ENCODE data around the gene SLC7A9. TPM values are rescaled to one million over a fixed set of nuclear protein-coding genes. Genes with fewer than 3 reads are reported as not detected.

Gene SLC7A9
- total and polyA plus RNA-seq, 2 experiments from 2014 or later, result 0.19 TPM; not detected in 1

DNA sequence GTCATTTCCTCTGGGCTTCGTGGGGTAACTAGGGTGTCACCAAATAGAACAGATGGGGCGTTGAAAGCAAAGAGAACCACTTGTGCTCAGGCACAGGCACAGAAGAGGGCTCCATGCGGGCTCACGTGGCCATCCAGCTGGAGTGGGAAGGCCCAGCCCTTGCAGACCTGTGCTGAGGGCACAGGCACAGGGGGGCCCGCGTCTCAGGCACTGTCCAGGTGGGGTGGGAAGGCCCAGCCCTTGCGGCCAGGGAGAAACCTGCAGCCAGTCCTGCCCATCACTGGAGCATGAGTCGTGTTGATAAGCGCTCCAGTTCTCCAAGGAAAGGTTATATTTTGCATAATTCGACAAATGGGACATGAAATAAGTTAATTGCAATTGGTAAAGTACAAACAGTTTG lies 57.5 kb downstream of the SLC7A9 start:
- H3K4me2 ChIP-seq, result no peak overlapping the region
- H3K4me1 Mint-ChIP-seq, result peaks cover 30% of the 10 kb centered on the region
- H4K20me1 ChIP-seq (replicated peaks; ENCODE audit: insufficient read depth), result no peaks in the 10 kb centered on the region
- H3K4me3 Mint-ChIP-seq, result no peak overlapping the region
- H3K4me3 ChIP-seq, result no peak overlapping the region
- H3K36me3 ChIP-seq (ENCODE audit: insufficient read depth), result no peaks in the 10 kb centered on the region
- peaks cover 10% of the 10 kb centered on the region for H3K4me1 ChIP-seq (ENCODE audit: insufficient read depth)
- ATAC-seq, result no peak
- H3K9me2 ChIP-seq (ENCODE audit: insufficient read depth), result no peaks in the 10 kb centered on the region
- no peak overlapping the region for H3K27ac ChIP-seq (ENCODE audit: low read depth)
- H3K27ac Mint-ChIP-seq, result no peak overlapping the region
- no peak overlapping the region for H2AFZ ChIP-seq
- no peaks in the 10 kb centered on the region for H3K79me2 ChIP-seq (replicated peaks; ENCODE audit: insufficient read depth)
- TF ChIP-seq ZNF114 (CRISPR knock-in tag; IDR thresholded peaks at IDR 0.05) (no peak), NANOG (IDR thresholded peaks at IDR 0.05; ENCODE audit: borderline replicate concordance) (no peak), CTCF (conservative IDR thresholded peaks at IDR 0.05; ENCODE audit: low read depth in 2 of 2) (no peak), STAT1 (IDR thresholded peaks at IDR 0.05; ENCODE audit: unreplicated experiment) (no peak), EZH2 (IDR thresholded peaks at IDR 0.05; ENCODE audit: low read depth, unreplicated experiment) (no peak), CREB1 (CRISPR knock-in tag; IDR thresholded peaks at IDR 0.05; ENCODE audit: low read depth) (no peak), JUNB (IDR thresholded peaks at IDR 0.05; ENCODE audit: unreplicated experiment) (no peak), POLR2AphosphoS5 (IDR thresholded peaks at IDR 0.05; ENCODE audit: low read depth) (no peak), ETS1 (IDR thresholded peaks at IDR 0.05) (no peak), ZNF331 (CRISPR knock-in tag; IDR thresholded peaks at IDR 0.05; ENCODE audit: low read depth) (no peak), EZH2phosphoT487 (IDR thresholded peaks at IDR 0.05; ENCODE audit: unreplicated experiment) (no peak)
- TF ChIP-seq, protein P1, sequence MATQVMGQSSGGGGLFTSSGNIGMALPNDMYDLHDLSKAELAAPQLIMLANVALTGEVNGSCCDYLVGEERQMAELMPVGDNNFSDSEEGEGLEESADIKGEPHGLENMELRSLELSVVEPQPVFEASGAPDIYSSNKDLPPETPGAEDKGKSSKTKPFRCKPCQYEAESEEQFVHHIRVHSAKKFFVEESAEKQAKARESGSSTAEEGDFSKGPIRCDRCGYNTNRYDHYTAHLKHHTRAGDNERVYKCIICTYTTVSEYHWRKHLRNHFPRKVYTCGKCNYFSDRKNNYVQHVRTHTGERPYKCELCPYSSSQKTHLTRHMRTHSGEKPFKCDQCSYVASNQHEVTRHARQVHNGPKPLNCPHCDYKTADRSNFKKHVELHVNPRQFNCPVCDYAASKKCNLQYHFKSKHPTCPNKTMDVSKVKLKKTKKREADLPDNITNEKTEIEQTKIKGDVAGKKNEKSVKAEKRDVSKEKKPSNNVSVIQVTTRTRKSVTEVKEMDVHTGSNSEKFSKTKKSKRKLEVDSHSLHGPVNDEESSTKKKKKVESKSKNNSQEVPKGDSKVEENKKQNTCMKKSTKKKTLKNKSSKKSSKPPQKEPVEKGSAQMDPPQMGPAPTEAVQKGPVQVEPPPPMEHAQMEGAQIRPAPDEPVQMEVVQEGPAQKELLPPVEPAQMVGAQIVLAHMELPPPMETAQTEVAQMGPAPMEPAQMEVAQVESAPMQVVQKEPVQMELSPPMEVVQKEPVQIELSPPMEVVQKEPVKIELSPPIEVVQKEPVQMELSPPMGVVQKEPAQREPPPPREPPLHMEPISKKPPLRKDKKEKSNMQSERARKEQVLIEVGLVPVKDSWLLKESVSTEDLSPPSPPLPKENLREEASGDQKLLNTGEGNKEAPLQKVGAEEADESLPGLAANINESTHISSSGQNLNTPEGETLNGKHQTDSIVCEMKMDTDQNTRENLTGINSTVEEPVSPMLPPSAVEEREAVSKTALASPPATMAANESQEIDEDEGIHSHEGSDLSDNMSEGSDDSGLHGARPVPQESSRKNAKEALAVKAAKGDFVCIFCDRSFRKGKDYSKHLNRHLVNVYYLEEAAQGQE (IDR thresholded peaks at IDR 0.05; ENCODE audit: unreplicated experiment), result no peak
- TF ChIP-seq, protein P2, sequence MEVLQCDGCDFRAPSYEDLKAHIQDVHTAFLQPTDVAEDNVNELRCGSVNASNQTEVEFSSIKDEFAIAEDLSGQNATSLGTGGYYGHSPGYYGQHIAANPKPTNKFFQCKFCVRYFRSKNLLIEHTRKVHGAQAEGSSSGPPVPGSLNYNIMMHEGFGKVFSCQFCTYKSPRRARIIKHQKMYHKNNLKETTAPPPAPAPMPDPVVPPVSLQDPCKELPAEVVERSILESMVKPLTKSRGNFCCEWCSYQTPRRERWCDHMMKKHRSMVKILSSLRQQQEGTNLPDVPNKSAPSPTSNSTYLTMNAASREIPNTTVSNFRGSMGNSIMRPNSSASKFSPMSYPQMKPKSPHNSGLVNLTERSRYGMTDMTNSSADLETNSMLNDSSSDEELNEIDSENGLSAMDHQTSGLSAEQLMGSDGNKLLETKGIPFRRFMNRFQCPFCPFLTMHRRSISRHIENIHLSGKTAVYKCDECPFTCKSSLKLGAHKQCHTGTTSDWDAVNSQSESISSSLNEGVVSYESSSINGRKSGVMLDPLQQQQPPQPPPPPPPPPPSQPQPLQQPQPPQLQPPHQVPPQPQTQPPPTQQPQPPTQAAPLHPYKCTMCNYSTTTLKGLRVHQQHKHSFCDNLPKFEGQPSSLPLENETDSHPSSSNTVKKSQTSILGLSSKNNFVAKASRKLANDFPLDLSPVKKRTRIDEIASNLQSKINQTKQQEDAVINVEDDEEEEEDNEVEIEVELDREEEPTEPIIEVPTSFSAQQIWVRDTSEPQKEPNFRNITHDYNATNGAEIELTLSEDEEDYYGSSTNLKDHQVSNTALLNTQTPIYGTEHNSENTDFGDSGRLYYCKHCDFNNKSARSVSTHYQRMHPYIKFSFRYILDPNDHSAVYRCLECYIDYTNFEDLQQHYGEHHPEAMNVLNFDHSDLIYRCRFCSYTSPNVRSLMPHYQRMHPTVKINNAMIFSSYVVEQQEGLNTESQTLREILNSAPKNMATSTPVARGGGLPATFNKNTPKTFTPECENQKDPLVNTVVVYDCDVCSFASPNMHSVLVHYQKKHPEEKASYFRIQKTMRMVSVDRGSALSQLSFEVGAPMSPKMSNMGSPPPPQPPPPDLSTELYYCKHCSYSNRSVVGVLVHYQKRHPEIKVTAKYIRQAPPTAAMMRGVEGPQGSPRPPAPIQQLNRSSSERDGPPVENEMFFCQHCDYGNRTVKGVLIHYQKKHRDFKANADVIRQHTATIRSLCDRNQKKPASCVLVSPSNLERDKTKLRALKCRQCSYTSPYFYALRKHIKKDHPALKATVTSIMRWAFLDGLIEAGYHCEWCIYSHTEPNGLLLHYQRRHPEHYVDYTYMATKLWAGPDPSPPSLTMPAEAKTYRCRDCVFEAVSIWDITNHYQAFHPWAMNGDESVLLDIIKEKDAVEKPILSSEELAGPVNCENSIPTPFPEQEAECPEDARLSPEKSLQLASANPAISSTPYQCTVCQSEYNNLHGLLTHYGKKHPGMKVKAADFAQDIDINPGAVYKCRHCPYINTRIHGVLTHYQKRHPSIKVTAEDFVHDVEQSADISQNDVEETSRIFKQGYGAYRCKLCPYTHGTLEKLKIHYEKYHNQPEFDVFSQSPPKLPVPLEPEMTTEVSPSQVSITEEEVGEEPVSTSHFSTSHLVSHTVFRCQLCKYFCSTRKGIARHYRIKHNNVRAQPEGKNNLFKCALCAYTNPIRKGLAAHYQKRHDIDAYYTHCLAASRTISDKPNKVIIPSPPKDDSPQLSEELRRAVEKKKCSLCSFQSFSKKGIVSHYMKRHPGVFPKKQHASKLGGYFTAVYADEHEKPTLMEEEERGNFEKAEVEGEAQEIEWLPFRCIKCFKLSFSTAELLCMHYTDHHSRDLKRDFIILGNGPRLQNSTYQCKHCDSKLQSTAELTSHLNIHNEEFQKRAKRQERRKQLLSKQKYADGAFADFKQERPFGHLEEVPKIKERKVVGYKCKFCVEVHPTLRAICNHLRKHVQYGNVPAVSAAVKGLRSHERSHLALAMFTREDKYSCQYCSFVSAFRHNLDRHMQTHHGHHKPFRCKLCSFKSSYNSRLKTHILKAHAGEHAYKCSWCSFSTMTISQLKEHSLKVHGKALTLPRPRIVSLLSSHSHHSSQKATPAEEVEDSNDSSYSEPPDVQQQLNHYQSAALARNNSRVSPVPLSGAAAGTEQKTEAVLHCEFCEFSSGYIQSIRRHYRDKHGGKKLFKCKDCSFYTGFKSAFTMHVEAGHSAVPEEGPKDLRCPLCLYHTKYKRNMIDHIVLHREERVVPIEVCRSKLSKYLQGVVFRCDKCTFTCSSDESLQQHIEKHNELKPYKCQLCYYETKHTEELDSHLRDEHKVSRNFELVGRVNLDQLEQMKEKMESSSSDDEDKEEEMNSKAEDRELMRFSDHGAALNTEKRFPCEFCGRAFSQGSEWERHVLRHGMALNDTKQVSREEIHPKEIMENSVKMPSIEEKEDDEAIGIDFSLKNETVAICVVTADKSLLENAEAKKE (CRISPR knock-in tag; IDR thresholded peaks at IDR 0.05), result no peak
- no peaks in the 10 kb centered on the region; the same call in 2 of the 3 replicates for H3K9me3 Mint-ChIP-seq
- H3K27me3 Mint-ChIP-seq (ENCODE audit: insufficient read depth, low read depth, poor library complexity), result no peaks in the 10 kb centered on the region
- DNase-seq (ENCODE audit: low spot score), result no peak
- no peaks in the 10 kb centered on the region for H3K27me3 ChIP-seq (ENCODE audit: insufficient read depth)
- H3F3A ChIP-seq (replicated peaks; ENCODE audit: low read depth), result no peaks in the 10 kb centered on the region
- H3K36me3 Mint-ChIP-seq (ENCODE audit: low read depth), result no peaks in the 10 kb centered on the region

Data from GM23338 (cell line).